Hematopoietic multipotent progenitor cell treated with erythropoietin and hydrocortisone succinate and interleukin-3 and kit ligand, for 15 days (in vitro differentiated cells): ENCODE data around the gene FGFR3.
"Not testable (repeated sequence)": the region's sequence is repeated elsewhere in the genome, so short reads cannot be mapped to it uniquely, and the experiment has no call there.

Experiments
- DNase-seq: peaks from one replicate; pipeline ENCODE4 v3.0.0-alpha.2; 2015; ENCODE audit warnings: low spot score

FGFR3 gene

DNA sequence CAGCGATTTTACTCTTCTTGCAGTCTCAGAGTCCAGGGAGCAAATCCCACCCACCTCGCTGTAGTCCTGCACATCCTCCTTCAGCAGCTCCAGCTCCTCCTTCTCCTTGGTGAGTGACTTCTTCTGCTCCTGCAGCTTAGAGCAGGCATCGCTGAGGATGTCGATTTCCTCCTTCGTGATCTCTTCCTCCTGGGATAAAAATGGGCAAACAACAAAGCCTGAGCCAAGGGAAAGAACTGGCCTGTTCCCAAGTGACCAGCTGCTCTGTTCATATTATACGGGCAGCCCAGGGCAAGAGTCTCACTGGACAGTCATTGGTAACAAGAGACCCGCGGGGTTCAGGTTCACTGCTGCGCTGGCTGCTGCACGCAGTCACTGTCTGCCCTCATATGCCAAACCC is 26.2 kb downstream of the FGFR3 start:
- DNase-seq: no peak

DNA sequence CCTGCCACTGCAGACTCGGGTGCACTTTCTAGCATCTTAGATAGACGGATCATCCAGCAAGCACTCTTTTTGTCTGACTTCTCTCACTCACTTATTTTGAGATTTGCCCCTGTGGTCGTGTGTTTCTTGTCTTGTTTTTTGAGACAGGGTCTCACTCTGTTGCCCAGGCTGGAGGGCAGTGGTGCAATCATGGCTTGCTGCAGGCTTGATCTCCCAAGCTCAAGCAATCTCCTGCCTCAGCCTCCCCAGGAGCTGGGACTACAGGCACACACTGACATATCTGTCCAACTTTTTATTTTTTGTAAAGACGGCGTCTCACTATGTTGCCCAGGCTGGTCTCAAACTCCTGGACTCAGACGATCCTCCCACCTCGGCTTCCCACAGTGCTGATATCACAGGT is 26.7 kb downstream of the FGFR3 start:
- DNase-seq: no peak

DNA sequence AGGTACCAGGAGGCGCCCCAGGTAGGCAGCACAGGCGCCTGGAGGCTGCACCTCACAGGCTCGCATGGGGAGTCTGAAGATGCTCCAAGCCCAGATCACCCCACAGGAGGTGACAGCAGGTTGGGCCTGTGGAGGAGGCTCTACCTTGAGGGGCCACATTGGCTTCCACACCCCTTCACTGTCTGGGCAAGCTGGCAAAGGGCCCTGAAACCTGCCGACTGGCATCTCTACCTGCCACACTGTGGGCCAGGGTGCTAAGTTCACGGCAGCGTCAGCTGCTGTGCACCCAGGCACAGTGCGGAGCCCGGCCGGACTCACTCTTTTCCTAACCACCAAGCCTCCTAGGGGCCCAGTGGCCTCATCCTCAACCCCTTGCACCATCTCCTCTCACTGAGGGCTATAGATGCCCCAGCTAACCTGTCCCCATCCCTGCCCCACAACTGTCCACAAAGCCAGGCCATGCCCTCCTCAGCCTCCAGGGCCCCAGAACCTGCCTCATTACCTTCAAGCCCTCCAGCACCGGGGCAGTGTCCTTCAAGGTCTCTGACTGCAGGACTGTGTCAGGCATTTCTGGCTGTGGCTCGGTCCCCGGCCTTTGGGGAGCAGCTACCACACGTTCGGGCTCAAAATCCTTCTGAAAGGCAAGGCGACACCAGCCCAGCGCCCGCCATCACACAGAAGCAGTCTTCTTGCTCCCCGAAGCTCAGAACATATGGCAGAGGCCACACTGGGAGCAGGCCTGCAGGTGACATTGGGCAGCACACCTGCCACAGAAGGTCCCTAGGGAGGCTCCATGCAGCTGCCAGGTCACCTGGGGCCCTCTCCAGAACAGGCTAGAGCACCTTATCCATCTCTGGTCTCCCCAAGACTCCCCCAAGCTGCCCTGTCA is 28.8 kb downstream of the FGFR3 start:
- DNase-seq: no peak

DNA sequence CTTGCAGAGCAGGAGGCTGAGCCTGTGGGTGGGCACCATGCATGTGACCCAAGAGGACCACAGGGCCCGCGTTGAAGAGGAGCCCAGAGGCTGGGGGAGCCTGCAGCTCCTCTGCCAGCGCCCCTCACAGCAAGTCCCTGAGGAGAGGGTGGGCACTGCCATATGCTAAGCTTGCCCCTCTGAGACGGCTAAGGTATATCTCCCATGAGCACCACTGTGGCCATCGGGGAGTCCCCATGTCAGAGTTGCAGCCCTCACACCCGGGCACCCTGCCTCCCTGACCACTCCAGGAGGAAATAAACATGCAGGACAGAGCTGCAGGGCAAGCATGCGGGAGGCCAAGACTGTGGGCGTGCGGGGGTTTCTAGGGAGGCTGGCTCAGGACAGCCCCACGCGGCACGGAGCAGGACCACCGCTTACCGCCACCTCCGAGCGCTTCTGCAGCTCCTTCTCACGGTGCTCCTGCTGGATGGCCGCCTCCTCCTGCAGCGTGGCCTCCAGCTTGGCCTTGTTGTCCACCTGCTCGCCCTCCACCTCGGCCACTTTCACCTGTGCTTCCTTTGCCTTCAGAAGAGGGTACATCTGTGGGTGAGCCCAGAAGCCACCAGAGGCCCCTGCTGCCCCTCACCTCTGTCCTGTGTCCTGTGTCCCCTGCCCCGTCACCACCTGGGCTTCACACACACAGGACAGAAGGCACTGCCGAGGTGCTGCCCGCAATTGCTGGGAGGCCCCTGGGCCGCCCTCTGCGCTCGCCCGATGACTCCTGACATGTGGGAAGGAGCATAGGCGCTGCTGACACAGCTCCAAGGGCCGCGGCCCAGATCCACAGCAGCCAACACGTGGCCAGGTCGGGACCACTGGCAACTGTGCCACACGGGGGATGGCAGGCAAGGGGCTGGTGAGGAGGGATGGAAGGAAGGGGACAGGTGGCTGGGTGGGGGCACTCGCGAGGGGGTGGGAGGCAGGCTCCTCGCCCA is 29.8 kb downstream of the FGFR3 start:
- DNase-seq: no peak

DNA sequence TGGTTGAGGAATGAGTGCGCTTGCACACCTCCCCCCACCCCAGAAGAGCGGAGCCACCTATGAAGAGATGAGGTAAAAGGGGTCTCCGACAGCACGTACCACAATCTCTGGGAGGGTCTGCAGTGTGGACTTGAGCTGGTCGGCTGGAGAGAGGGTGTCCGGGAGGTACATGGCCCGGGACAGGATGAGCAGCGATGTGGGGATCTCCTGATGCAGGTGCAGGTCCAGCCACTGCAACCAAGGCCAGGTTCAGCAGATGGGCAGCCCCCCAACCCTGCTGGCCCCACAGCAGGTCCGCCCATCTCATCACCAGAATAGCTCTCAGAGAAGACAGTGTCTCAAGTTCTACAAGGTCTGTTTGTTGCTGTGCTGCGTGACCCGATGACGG is 30.4 kb downstream of the FGFR3 start:
- DNase-seq: no peak

DNA sequence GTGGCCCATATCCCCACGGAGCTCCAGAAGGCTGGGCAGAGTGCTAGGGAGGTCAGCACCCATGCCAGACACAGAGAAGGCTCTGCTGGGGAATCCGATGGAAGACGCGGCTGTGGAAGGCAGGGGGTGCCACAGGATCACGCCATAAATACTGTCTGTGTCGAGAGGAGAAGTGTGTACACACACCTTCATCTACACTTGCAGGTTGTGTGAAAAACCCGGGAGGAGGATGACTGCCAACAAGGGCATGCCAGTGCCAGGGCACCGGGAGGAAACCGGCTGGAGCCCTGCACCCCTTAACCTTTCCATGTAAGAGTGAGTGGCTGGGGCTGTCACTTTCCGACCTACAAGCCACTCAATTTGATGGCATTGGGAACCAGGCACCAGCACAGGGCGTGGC is 31.7 kb downstream of the FGFR3 start:
- no peak for DNase-seq

DNA sequence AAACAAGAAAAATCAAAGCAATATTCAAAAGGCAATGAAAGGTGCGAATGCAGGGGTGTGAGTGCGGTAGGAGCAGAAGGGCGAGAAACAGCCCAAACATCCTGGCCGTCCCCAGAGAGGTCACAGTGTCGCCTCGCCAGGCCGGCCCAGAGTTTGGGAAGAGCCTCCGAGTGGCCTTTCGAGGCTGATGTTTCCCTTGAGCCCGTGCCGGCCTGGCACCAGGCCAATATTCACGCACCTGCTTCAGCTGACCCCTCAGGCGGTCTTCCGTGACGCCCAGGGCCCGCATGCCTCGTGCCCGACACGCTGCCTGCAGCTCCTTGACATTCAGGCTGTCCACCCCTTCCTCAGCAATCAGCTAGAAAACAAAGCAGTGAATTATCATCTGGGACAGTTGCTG is 32.2 kb downstream of the FGFR3 start:
- no peak for DNase-seq

DNA sequence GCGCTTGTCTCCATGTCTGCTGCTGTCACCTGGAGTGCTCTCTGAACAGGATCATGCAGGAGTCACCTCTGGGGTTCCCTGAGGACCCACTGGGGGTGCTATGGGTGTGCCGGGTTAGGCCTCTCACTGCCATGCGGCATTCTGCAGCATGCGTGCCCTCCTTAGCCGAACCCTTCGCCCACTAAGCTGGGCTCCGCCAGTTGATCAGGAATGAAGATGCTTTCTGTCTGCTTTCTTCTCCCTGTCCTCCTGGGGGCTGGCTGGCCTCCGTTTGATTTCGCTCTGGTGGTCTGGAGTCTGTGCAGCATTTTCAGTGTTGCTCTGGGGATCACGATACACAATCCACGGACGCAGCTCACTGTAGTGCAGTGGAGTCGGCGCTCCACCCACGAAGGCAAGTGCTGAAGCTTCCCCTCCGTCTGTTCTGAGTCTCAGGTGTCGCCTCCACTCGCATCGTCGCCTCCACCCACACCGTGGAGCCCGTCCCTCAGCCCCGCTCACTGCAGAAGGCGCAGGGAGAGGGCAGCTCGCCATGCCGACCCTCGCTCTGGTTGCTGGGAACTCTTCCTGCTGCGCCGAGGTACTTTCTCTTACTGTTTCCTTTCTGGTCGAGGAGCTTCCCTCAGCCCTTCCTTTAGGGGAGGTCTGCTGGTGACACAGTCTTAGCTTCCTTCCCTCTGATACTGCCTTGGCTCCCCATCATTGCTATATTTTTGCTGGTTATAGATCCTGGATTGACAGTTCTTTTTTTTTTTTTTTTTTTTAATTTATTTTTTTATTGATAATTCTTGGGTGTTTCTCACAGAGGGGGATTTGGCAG is 33.6 kb downstream of the FGFR3 start:
- no peak for DNase-seq

DNA sequence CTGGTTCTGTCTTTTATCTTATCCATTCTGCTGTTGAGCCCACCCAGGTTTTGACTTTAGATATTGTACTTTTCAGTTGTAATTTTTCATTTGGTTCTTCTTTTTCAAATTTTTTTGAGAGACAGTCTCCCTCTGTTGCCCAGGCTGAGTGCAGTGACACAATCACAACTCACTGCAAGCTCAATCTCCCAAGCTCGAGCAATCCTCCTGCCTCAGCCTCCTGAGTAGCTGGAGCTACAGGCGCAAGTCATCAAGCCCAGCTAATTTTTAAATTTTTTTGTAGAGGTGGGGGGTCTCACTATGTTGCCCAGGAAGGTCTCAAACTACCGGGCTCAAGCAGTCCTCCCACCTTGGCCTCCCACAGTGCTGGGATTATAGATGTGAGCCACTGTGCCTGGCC is 37.1 kb downstream of the FGFR3 start:
- no peak for DNase-seq

DNA sequence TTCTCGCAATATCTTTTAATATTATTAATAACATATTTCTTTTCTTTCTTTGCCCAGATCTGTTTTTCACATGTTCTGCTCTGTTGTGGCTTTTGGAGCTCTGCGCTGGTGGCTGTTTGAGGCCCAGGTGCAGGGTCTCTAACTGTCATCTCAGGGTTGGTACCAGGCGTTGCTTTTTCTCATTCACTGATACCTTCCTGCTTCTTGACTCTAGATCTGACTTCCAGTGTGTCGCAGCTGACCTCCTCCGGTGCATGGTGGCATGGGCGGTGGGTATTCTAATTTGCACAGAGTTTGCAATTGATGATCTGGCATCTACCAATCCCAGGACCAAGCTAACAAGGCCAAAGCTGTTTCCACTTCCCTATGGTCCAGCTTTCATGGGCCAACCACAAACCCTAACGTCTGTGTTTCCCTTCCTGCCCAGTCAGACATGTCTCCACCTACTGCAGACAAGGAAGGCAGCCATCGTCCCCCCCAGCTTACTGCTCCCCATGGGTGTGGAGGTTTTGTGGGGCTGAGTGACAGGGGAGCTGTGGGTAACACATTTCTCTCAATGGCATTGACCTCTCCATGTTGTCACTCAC is 37.6 kb downstream of the FGFR3 start:
- no peak for DNase-seq

DNA sequence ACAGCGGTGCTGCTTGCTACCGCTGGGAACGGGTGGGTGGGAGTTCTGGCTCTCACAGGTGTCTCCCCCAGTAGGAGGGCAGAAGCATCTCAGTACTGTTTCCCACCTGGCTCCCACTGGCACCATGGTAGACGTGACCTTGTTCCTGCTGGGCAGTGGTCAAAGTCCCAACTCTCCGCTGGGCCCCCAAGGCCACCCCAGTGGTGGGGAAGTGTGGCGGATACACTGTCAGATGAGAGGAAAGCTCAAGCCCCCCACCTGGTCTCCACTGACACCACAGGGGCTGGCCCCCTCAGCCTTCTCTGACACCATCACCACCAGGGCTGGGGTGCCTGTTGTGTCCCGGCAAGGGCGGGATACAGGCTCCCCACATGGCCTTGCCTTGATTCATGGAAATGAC is 38.2 kb downstream of the FGFR3 start:
- DNase-seq: no peak

DNA sequence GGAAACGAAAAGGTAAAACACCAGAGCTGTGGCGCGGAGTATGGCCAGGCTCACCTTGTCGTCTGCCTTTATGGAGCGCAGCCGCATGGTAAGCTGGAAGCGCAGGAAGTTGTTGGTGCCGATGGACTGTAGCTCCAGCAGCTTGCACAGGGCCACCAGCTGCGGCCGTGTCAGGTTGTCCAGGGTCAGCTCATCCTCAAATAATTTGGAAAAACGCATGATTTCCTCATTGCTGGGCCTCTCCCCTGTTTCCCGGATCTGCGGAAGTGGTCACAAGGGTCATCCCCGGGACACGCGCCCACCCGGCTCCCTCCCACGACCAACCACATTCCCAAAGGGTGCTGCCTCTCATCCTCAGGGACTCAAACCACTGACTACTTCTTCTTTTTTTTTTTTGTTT is 39.6 kb downstream of the FGFR3 start:
- DNase-seq: no peak

DNA sequence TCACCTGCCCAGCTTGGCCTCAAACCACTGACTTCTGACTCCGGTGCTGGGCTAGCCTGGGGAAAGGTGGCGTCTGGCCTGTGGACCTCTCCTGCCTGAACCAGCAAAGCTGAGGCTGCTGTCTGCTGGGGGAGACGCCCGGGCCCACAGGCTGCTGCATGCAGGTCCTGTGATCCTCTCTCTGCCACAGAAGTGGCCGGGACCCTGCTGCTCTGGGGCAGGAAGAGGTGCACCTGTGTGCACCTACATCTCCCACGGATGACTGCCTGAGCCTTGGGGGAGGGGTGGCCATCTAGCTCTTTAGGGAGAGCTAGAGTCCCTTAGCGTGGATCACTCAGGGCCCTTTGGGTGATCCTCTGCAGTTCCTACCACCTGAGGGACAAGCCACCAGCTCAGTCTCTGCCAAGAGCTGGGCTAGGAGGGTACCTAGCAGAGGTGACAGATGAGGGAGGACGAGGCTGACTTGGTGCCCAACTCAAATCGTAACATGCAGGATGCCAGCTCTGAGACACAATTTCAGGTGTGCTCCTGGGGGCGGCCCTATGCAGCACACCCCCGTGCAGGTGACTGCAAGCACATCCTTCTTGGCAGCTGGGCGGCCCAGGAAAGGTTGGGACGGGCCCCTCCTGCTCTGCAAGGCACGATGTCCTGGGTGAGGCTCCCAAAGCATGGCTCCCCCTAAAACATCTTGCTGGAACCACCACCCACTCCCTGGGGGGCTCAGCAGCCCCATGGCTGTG is 40.4 kb downstream of the FGFR3 start:
- no peak for DNase-seq

DNA sequence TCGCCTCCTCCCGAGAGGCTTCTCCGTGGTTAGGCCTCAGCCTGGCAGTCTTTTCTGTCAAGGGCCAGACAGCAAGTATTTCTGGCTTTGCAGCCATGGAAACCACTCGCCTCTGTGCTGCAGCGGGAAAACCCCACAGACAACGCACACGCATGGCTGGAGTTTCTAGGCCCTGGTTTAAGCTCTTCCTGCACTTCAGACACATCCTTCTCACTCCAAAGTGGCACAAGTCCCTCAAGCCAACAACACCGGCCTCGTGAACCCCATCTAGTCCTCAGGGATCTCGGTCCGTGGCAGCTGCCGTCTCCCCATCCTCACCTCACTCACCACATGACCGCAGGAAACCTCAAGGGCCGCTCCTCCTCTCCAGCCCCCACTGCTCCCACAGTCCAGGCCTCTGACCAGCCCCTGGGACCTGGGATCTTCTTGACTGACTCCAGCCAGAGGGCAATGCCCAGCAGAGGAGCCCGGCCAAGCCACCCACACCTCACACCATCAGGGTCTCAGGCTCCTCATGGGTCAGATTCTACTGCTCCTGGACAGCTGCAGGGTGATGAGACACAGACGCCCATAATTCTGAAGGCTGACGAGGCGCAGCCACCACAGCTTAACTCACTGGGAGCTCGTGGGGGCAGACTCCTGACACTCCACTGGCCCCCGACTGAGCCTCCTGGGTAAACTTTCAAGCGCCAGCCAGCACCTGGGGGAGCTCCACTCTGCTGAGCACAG is 41.1 kb downstream of the FGFR3 start:
- DNase-seq: no peak

DNA sequence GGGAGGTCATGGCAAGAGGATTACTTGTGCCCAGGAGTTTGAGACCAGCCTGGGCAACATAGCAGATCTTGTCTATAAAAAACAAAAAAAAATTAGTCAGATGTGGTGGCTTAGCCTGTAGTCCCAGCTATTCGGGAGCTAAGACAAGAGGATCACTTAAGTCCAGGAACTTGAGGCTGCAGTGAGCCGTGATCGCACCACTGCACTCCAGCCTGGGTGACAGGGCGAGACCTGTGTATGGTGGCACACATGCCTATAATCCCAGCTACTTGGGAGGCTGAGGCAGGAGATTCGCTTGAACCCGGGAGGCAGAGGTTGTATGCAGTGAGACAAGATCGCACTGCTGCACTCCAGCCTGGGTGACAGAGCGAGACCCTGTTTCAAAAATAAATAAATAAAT is 42.7 kb downstream of the FGFR3 start:
- not testable (repeated sequence) for DNase-seq

DNA sequence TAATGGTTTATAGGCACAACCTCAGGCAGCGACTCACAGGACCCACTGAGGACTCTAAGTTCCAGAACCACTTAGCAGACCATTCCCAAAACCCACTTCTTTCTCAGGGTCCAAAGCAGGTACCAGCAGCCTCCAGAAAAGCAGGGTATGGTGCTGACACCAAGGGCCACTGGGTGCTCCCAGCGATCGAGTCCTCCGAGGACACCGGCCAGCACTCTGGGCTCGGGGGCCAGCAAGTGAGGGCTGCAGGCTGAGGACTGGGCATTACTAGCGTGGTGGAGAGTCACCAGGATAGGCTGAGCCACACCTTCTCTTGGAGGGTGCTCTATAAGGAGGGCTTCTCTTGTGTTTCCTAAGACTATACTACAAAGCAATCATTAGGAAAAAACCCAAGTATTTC is 43.6 kb downstream of the FGFR3 start:
- no peak for DNase-seq

DNA sequence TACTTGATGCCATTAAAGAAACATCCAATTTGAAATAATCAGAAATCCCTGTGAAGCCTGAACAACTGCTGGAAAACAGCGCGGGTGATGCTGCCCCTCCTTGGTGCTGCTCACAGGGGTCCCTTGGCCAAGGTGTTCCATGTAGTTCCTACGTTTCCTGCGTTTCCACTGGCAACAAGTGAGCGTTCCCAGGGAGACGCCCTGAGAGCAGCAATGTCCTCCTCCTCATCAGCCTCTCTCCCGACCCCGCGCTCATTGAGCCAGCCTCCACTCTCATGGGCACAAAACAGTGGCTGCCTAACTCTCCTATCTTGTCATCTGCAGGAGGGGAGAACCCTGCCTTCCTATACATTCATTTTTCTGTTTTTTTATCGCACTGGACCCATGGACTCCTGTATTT is 44.0 kb downstream of the FGFR3 start:
- DNase-seq: no peak

DNA sequence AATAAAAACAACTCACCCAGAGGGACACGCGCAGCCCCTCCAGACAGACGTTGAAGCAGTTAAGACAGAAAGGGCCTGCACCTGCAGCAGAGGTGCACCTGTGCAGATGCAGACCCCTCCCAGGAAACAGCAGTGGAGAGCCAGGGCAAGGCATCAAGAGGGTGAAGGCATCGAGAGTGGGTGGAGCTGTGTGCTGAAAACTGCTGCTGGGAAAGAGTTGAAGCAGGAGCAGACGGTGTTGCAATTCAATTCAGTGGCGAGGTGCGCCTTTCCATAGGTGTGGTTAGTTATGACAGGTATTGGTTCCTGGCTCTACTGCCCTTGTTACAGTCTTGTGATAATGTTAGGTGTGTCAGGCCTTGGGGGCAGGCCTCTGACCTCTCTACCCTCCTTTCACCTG is 46.2 kb downstream of the FGFR3 start:
- DNase-seq: no peak

DNA sequence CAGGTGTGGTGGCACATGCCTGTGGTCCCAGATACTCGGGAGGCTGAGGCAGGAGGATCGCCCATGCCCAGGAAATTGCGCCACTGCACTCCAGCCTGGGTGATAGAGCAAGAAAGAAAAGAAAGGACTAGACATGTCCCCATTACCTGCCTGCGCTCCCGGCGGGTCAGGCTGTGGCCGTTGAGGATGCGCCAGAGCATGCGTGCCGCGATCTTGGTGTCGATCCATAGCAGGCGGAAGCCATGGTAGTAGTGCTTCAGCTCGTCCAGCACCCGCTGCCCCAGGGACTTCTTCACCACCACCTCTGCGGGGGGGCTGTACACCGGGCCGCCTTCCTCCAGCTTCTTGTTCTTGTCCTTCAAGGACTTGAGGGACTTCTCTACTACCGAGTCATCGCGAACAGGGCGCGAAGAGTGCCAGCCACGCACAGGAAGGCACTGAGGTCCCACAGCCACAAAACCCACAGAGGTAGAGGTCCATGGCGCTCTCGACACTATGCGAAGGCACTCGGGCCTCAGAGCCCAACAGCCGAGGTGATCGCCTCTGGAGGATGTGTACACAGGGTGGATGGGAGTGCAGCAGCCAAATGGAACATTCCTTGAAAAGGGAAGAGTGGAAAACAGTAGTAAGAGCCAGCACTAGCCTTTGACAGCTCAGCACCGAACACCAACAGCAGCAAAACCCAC is 48.3 kb downstream of the FGFR3 start:
- DNase-seq: no peak

DNA sequence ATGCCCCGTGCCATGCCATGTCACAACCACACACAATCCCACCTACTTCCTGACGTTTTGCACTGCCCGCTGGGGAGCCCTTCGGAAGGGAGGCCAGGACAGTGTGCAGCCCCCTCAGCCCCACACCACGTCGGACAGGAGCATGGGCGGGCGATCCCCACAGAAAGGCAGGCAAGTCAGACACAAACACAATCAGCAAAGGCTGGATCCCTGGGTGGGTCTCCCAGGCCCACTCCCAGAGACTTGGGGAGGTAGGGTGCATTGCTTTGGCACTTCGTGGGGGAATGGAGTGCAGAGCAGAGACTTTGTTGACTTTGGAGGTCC is 48.8 kb downstream of the FGFR3 start:
- no peak for DNase-seq
